ENCODE results near the gene NPTXR.

NPTXR gene

GRCh38 chr22:38826386-38826785 is 17.4 kb downstream of the NPTXR start:
- FAIRE-seq (no peak), DNase-seq (ENCODE audit: insufficient read length, low spot score) (no peak)
- TF ChIP-seq CTCF (IDR thresholded peaks at IDR 0.05; ENCODE audit: insufficient read depth, missing control alignments): no peak

GRCh38 chr22:38824585-38824984 is 19.2 kb downstream of the NPTXR start:
- DNase-seq (ENCODE audit: insufficient read length, low spot score) (no peak), FAIRE-seq (no peak)
- no peak for TF ChIP-seq CTCF (IDR thresholded peaks at IDR 0.05; ENCODE audit: insufficient read depth, missing control alignments)

GRCh38 chr22:38823637-38824036 is 20.2 kb downstream of the NPTXR start:
- no peak for FAIRE-seq
- no peak for TF ChIP-seq CTCF (IDR thresholded peaks at IDR 0.05; ENCODE audit: insufficient read depth, missing control alignments)
- no peak for DNase-seq (ENCODE audit: insufficient read length, low spot score)

GRCh38 chr22:38823076-38823475 is 20.8 kb downstream of the NPTXR start:
- no peak for DNase-seq (ENCODE audit: insufficient read length, low spot score)
- TF ChIP-seq CTCF (IDR thresholded peaks at IDR 0.05; ENCODE audit: insufficient read depth, missing control alignments): no peak
- no peak for FAIRE-seq

GRCh38 chr22:38820020-38820419 is 23.8 kb downstream of the NPTXR start:
- FAIRE-seq (no peak), DNase-seq (ENCODE audit: insufficient read length, low spot score) (no peak)
- no peak for TF ChIP-seq CTCF (IDR thresholded peaks at IDR 0.05; ENCODE audit: insufficient read depth, missing control alignments)

GRCh38 chr22:38819387-38819940 is 24.4 kb downstream of the NPTXR start:
- no peak for FAIRE-seq
- DNase-seq (ENCODE audit: insufficient read length, low spot score): no peak
- TF ChIP-seq CTCF (IDR thresholded peaks at IDR 0.05; ENCODE audit: insufficient read depth, missing control alignments): no peak

- no peak for FAIRE-seq
These were observed 26.6 kb downstream of the NPTXR start for GRCh38 chr22:38817196-38817595.

More at GRCh38 chr22:38817196-38817595, 26.6 kb downstream of the NPTXR start:
- no peak for TF ChIP-seq CTCF (IDR thresholded peaks at IDR 0.05; ENCODE audit: insufficient read depth, missing control alignments)
- DNase-seq (ENCODE audit: insufficient read length, low spot score): no peak
